Ovary (tissue), 3 donors: ENCODE measurements around the gene NEUROD6.

Source experiments
- EP300 ChIP-seq: sonication (generic); formaldehyde crosslinking; IDR thresholded peaks from one replicate; pipeline ENCODE4 v1.6.1; 2017; ENCODE audit warnings: antibody characterized with exemption
- TF ChIP-seq, protein P1 (sequence below), 3 donors: fragments of 450-650 bp in 2 of 3; fragments of 200-600 bp in 1 of 3; IDR thresholded peaks; one replicate each; pipeline versions ENCODE4 v1.5.1 to v1.8.0; 2016 to 2022; ENCODE audit warnings: antibody characterized with exemption in 3 of 3, mild to moderate bottlenecking in 1 of 3
- donor health status: DM: no; HTN: no; CAD: no.

DNA sequence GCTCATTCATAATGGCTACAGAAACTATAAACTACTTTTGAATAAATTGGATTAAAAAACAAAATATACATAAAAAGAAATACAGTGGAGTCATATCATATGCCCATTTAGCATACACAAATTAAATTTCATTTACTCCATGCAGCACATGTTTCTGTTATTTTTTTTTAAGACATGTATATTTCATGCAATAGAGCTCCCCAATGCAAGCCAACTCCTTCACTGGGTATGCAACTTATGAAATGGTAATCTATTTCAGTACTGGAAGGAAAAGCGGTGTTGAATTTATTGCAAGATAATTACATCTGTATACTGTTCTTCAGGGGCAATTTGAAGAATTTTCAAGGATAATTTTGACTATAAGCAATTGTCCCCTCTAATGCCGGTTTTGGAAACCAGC, 49.9 kb downstream of the NEUROD6 start:
- no peak for TF ChIP-seq EP300
- TF ChIP-seq, protein P1, sequence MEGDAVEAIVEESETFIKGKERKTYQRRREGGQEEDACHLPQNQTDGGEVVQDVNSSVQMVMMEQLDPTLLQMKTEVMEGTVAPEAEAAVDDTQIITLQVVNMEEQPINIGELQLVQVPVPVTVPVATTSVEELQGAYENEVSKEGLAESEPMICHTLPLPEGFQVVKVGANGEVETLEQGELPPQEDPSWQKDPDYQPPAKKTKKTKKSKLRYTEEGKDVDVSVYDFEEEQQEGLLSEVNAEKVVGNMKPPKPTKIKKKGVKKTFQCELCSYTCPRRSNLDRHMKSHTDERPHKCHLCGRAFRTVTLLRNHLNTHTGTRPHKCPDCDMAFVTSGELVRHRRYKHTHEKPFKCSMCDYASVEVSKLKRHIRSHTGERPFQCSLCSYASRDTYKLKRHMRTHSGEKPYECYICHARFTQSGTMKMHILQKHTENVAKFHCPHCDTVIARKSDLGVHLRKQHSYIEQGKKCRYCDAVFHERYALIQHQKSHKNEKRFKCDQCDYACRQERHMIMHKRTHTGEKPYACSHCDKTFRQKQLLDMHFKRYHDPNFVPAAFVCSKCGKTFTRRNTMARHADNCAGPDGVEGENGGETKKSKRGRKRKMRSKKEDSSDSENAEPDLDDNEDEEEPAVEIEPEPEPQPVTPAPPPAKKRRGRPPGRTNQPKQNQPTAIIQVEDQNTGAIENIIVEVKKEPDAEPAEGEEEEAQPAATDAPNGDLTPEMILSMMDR (IDR thresholded peaks at IDR 0.05): no peak
